Renal cortical epithelial cell (primary cell): Measurements from ENCODE around the gene USP17L20. TPM values are rescaled to one million over a fixed set of nuclear protein-coding genes. Genes with fewer than 3 reads are reported as not detected.
"Not testable (repeated sequence)": the region's sequence is repeated elsewhere in the genome, so short reads cannot be mapped to it uniquely, and the experiment has no call there.

Experiments
- DNase-seq: peaks from one replicate; pipeline ENCODE4 v3.0.0-alpha.2; 2011; ENCODE audit warnings: low read depth
- total RNA-seq: library from RNA; depleted of rRNA; stranded (reverse); fragments of >200 nt; gene quantifications from 2 replicates; pipeline ENCODE4 v1.2.3, GENCODE V29; 2014

The USP17L20 gene, protein sequence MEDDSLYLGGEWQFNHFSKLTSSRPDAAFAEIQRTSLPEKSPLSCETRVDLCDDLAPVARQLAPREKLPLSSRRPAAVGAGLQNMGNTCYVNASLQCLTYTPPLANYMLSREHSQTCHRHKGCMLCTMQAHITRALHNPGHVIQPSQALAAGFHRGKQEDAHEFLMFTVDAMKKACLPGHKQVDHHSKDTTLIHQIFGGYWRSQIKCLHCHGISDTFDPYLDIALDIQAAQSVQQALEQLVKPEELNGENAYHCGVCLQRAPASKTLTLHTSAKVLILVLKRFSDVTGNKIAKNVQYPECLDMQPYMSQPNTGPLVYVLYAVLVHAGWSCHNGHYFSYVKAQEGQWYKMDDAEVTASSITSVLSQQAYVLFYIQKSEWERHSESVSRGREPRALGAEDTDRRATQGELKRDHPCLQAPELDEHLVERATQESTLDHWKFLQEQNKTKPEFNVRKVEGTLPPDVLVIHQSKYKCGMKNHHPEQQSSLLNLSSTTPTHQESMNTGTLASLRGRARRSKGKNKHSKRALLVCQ
- total RNA-seq = not detected in 2 replicates

DNA sequence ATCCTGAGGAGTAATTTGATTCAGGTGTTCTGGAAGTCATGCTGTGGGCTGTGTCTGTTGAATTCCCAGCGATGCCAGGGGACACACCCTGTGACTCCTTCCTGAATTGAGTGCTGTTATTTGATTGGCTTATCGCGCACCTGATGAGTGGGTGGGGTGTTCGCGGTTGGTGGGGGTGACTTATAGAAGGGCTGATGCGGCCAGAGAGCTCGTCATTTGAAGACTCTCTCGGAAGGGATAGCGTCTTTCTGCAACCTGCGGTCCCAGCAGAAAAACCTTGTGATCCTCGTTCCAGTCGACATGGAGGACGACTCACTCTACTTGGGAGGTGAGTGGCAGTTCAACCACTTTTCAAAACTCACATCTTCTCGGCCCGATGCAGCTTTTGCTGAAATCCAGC lies at the start of gene USP17L20:
Gene USP17L20 (plus strand): TSS at position 301 of the 400 bp plus-strand sequence. CDS start 0 bp downstream, at position 301.
- DNase-seq = not testable (repeated sequence)

DNA sequence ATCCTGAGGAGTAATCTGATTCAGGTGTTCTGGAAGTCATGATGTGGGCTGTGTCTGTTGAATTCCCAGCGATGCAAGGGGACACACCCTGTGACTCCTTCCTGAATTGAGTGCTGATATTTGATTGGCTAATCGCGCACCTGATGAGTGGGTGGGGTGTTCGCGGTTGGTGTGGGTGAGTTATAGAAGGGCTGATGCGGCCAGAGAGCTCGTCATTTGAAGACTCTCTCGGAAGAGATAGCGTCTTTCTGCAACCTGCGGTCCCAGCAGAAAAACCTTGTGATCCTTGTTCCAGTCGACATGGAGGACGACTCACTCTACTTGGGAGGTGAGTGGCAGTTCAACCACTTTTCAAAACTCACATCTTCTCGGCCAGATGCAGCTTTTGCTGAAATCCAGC lies 47.6 kb upstream of the USP17L20 start, which contains the start of gene USP17L10:
Gene USP17L10 (plus strand): TSS at position 301 of the 400 bp plus-strand sequence. CDS start 0 bp downstream, at position 301.
- DNase-seq = not testable (repeated sequence)

DNA sequence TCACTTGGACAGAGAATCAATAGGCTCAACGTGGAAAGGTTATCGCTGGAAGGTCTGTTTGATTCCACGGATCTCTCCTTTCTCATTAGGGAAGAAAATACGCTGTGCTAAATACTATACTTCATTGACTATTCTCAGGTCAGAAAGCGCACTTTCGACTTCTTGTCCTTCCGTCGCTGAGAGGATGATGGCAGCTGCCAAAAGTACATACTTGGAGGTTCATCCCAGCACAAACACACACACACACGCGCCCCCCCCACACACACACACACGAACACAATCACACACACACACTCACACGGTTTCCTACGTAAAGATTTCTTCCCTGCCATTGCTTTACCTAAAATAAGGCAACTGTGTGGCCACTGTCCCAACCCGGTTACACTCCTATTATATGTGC lies 43.2 kb upstream of the USP17L20 start:
- not testable (repeated sequence) for DNase-seq

DNA sequence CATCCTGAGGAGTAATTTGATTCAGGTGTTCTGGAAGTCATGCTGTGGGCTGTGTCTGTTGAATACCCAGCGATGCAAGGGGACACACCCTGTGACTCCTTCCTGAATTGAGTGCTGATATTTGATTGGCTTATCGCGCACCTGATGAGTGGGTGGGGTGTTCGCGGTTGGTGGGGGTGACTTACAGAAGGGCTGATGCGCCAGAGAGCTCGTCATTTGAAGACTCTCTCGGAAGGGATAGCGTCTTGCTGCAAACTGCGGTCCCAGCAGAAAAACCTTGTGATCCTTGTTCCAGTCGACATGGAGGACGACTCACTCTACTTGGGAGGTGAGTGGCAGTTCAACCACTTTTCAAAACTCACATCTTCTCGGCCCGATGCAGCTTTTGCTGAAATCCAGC lies 42.8 kb upstream of the USP17L20 start, which contains the start of gene USP17L11:
Gene USP17L11 (plus strand): TSS at position 301 of the 400 bp plus-strand sequence. CDS start 0 bp downstream, at position 301.
- not testable (repeated sequence) for DNase-seq

DNA sequence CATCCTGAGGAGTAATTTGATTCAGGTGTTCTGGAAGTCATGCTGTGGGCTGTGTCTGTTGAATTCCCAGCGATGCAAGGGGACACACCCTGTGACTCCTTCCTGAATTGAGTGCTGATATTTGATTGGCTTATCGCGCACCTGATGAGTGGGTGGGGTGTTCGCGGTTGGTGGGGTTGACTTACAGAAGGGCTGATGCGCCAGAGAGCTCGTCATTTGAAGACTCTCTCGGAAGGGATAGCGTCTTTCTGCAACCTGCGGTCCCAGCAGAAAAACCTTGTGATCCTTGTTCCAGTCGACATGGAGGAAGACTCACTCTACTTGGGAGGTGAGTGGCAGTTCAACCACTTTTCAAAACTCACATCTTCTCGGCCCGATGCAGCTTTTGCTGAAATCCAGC lies 38.1 kb upstream of the USP17L20 start, which contains the start of gene USP17L12:
Gene USP17L12 (plus strand): TSS at position 301 of the 400 bp plus-strand sequence. CDS start 0 bp downstream, at position 301.
- not testable (repeated sequence) for DNase-seq

DNA sequence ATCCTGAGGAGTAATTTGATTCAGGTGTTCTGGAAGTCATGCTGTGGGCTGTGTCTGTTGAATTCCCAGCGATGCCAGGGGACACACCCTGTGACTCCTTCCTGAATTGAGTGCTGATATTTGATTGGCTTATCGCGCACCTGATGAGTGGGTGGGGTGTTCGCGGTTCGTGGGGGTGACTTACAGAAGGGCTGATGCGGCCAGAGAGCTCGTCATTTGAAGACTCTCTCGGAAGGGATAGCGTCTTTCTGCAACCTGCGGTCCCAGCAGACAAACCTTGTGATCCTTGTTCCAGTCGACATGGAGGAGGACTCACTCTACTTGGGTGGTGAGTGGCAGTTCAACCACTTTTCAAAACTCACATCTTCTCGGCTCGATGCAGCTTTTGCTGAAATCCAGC lies 33.3 kb upstream of the USP17L20 start, which contains the start of gene USP17L13:
Gene USP17L13 (plus strand): TSS at position 301 of the 400 bp plus-strand sequence. CDS start 0 bp downstream, at position 301.
- not testable (repeated sequence) for DNase-seq

DNA sequence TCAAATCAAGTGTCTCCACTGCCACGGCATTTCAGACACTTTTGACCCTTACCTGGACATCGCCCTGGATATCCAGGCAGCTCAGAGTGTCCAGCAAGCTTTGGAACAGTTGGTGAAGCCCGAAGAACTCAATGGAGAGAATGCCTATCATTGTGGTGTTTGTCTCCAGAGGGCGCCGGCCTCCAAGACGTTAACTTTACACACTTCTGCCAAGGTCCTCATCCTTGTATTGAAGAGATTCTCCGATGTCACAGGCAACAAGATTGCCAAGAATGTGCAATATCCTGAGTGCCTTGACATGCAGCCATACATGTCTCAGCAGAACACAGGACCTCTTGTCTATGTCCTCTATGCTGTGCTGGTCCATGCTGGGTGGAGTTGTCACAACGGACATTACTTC lies 27.7 kb upstream of the USP17L20 start:
- not testable (repeated sequence) for DNase-seq

DNA sequence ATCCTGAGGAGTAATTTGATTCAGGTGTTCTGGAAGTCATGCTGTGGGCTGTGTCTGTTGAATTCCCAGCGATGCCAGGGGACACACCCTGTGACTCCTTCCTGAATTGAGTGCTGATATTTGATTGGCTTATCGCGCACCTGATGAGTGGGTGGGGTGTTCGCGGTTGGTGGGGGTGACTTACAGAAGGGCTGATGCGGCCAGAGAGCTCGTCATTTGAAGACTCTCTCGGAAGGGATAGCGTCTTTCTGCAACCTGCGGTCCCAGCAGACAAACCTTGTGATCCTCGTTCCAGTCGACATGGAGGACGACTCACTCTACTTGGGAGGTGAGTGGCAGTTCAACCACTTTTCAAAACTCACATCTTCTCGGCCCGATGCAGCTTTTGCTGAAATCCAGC lies 23.8 kb upstream of the USP17L20 start, which contains the start of gene USP17L15:
Gene USP17L15 (plus strand): TSS at position 301 of the 400 bp plus-strand sequence. CDS start 0 bp downstream, at position 301.
- not testable (repeated sequence) for DNase-seq

DNA sequence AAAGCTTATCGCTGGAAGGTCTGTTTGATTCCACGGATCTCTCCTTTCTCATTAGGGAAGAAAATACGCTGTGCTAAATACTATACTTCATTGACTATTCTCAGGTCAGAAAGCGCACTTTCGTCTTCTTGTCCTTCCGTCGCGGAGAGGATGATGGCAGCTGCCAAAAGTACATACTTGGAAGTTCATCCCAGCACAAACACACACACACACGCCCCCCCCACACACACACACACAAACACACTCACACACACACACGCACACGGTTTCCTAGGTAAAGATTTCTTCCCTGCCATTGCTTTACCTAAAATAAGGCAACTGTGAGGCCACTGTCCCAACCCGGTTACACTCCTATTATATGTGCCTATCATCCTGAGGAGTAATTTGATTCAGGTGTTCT lies 19.5 kb upstream of the USP17L20 start:
- not testable (repeated sequence) for DNase-seq

DNA sequence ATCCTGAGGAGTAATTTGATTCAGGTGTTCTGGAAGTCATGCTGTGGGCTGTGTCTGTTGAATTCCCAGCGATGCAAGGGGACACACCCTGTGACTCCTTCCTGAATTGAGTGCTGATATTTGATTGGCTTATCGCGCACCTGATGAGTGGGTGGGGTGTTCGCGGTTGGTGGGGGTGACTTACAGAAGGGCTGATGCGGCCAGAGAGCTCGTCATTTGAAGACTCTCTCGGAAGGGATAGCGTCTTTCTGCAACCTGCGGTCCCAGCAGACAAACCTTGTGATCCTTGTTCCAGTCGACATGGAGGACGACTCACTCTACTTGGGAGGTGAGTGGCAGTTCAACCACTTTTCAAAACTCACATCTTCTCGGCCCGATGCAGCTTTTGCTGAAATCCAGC lies 14.3 kb upstream of the USP17L20 start, which contains the start of gene USP17L17:
Gene USP17L17 (plus strand): TSS at position 301 of the 400 bp plus-strand sequence. CDS start 0 bp downstream, at position 301.
- DNase-seq = not testable (repeated sequence)

DNA sequence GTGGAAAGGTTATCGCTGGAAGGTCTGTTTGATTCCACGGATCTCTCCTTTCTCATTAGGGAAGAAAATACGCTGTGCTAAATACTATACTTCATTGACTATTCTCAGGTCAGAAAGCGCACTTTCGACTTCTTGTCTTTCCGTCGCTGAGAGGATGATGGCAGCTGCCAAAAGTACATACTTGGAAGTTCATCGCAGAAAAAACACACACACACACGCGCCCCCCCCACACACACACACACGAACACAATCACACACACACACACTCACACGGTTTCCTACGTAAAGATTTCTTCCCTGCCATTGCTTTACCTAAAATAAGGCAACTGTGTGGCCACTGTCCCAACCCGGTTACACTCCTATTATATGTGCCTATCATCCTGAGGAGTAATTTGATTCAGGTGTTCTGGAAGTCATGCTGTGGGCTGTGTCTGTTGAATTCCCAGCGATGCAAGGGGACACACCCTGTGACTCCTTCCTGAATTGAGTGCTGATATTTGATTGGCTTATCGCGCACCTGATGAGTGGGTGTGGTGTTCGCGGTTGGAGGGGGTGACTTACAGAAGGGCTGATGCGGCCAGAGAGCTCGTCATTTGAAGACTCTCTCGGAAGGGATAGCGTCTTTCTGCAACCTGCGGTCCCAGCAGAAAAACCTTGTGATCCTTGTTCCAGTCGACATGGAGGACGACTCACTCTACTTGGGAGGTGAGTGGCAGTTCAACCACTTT lies 9.8 kb upstream of the USP17L20 start, which contains the start of gene USP17L18:
Gene USP17L18 (plus strand): TSS at position 678 of the 728 bp plus-strand sequence. CDS start 0 bp downstream, at position 678.
- peak; percentile 1 for DNase-seq

DNA sequence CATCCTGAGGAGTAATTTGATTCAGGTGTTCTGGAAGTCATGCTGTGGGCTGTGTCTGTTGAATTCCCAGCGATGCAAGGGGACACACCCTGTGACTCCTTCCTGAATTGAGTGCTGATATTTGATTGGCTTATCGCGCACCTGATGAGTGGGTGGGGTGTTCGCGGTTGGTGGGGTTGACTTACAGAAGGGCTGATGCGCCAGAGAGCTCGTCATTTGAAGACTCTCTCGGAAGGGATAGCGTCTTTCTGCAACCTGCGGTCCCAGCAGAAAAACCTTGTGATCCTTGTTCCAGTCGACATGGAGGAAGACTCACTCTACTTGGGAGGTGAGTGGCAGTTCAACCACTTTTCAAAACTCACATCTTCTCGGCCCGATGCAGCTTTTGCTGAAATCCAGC lies 4.8 kb upstream of the USP17L20 start, which contains the start of gene USP17L19:
Gene USP17L19 (plus strand): TSS at position 301 of the 400 bp plus-strand sequence. CDS start 0 bp downstream, at position 301.
- DNase-seq = not testable (repeated sequence)

DNA sequence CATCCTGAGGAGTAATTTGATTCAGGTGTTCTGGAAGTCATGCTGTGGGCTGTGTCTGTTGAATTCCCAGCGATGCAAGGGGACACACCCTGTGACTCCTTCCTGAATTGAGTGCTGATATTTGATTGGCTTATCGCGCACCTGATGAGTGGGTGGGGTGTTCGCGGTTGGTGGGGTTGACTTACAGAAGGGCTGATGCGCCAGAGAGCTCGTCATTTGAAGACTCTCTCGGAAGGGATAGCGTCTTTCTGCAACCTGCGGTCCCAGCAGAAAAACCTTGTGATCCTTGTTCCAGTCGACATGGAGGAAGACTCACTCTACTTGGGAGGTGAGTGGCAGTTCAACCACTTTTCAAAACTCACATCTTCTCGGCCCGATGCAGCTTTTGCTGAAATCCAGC lies 4.6 kb downstream of the USP17L20 start, which contains the start of gene USP17L21:
Gene USP17L21 (plus strand): TSS at position 301 of the 400 bp plus-strand sequence. CDS start 0 bp downstream, at position 301.
- not testable (repeated sequence) for DNase-seq

DNA sequence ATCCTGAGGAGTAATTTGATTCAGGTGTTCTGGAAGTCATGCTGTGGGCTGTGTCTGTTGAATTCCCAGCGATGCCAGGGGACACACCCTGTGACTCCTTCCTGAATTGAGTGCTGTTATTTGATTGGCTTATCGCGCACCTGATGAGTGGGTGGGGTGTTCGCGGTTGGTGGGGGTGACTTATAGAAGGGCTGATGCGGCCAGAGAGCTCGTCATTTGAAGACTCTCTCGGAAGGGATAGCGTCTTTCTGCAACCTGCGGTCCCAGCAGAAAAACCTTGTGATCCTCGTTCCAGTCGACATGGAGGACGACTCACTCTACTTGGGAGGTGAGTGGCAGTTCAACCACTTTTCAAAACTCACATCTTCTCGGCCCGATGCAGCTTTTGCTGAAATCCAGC lies 9.4 kb downstream of the USP17L20 start, which contains the start of gene USP17L22:
Gene USP17L22 (plus strand): TSS at position 301 of the 400 bp plus-strand sequence. CDS start 0 bp downstream, at position 301.
- DNase-seq = not testable (repeated sequence)

DNA sequence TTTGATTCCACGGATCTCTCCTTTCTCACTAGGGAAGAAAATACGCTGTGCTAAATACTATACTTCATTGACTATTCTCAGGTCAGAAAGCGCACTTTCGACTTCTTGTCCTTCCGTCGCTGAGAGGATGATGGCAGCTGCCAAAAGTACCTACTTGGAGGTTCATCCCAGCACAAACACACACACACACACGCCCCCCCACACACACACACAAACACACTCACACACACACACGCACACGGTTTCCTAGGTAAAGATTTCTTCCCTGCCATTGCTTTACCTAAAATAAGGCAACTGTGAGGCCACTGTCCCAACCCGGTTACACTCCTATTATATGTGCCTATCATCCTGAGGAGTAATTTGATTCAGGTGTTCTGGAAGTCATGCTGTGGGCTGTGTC lies 13.8 kb downstream of the USP17L20 start:
- not testable (repeated sequence) for DNase-seq

Other genes starting within 250 kb of the USP17L20 start
- gene FAM90A26, start 87.7 kb upstream of the USP17L20 start, total RNA-seq = not detected in 2 replicates
- not detected in 2 replicates for gene USP17L10, start 47.5 kb upstream of the USP17L20 start, total RNA-seq
- gene USP17L11, start 42.7 kb upstream of the USP17L20 start, total RNA-seq = not detected in 2 replicates
- not detected in 2 replicates for gene USP17L12, start 38.0 kb upstream of the USP17L20 start, total RNA-seq
- not detected in 2 replicates for gene USP17L13, start 33.2 kb upstream of the USP17L20 start, total RNA-seq
- gene USP17L15, start 23.7 kb upstream of the USP17L20 start, total RNA-seq = not detected in 2 replicates
- gene USP17L17, start 14.2 kb upstream of the USP17L20 start, total RNA-seq = not detected in 2 replicates
- gene USP17L18, start 9.5 kb upstream of the USP17L20 start, total RNA-seq = not detected in 2 replicates
- not detected in 2 replicates for gene USP17L19, start 4.7 kb upstream of the USP17L20 start, total RNA-seq
- not detected in 2 replicates for gene USP17L21, start 4.7 kb downstream of the USP17L20 start, total RNA-seq
- not detected in 2 replicates for gene USP17L22, start 9.5 kb downstream of the USP17L20 start, total RNA-seq
- not detected in 2 replicates for gene USP17L24, start 67.0 kb downstream of the USP17L20 start, total RNA-seq
- not detected in 2 replicates for gene USP17L25, start 71.8 kb downstream of the USP17L20 start, total RNA-seq
- not detected in 2 replicates for gene USP17L26, start 76.5 kb downstream of the USP17L20 start, total RNA-seq
- not detected in 2 replicates for gene USP17L5, start 81.3 kb downstream of the USP17L20 start, total RNA-seq
- gene USP17L27, start 86.0 kb downstream of the USP17L20 start, total RNA-seq = not detected in 2 replicates
- not detected in 2 replicates for gene USP17L28, start 90.8 kb downstream of the USP17L20 start, total RNA-seq
- gene USP17L29, start 95.5 kb downstream of the USP17L20 start, total RNA-seq = not detected in 2 replicates
- gene USP17L30, start 105.0 kb downstream of the USP17L20 start, total RNA-seq = not detected in 2 replicates
- not detected in 2 replicates for gene DEFB131A, start 186.3 kb downstream of the USP17L20 start, total RNA-seq